Neuron (in vitro differentiated cells): ENCODE data around the gene PSMD8.
"Not testable (repeated sequence)": the region's sequence is repeated elsewhere in the genome, so short reads cannot be mapped to it uniquely, and the experiment has no call there.

Source experiments
- H2AFZ ChIP-seq: one replicate; pipeline ENCODE4 v1.6.1; 2013; ENCODE audit warnings: low read depth, mild to moderate bottlenecking, inconsistent platforms, low read length, moderate library complexity
- H3K27me3 ChIP-seq: one replicate; pipeline ENCODE4 v1.6.1; 2013; ENCODE audit warnings: low read length; ENCODE audit not compliant: insufficient read depth
- H3K36me3 ChIP-seq: one replicate; pipeline ENCODE4 v1.6.1; 2013; ENCODE audit warnings: low read length; ENCODE audit not compliant: insufficient read depth
- H3K4me1 ChIP-seq: one replicate; pipeline ENCODE4 v1.6.1; 2013; ENCODE audit warnings: low read length; ENCODE audit not compliant: insufficient read depth
- H3K4me3 ChIP-seq: 2 replicates; pipeline ENCODE4 v1.5.1; 2013; ENCODE audit warnings: mild to moderate bottlenecking, low read length, moderate library complexity
- H3K9me3 ChIP-seq: one replicate; pipeline ENCODE4 v1.6.1; 2013; ENCODE audit warnings: low read length

The PSMD8 gene

DNA sequence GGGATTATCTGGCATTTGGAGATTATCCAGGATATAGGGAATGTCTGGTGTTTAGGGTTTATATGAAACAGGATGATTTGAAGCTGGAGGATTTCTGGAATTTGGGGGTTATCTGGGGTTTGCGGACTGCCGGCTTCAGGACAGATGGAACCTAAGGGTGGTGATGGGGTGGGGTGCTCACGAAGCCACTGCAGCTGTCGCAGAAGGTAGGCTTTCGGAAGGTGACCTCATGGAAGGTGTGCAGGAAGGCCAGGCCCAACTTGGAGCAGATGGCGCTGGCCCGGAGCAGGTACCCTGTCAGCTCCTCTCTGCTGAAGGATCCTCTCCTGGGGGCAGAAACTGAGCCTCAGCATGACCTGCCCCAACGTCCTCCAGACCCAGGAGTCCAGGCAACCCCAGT is 38.1 kb downstream of the PSMD8 start:
- H3K27me3 ChIP-seq, result peaks cover 5% of the 10 kb centered on the region

DNA sequence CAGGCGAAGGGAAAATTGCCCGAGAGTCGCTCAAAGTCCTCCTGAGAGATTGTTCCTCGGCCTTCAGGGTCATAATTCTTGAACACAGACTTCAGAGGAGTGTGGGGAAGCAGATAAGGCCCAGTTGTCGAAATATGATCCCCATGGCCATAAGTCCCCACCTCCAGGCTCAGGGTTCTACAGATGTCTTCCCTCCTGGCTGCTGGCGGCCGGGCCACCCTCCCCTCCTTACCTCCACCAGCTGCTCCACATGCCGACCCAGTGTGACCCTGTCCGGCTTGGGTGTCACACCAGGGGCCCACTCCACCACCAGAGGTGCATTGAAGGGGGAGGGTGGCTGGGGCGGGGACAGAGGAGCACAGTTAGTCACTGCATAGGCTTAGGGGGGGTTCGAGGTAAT is 38.6 kb downstream of the PSMD8 start:
- H3K4me3 ChIP-seq, result no peak overlapping the region
- no peaks in the 10 kb centered on the region for H3K36me3 ChIP-seq
- no peak overlapping the region for H2AFZ ChIP-seq
- H3K27me3 ChIP-seq, result peaks cover 7% of the 10 kb centered on the region
- H3K4me1 ChIP-seq, result peaks cover 1% of the 10 kb centered on the region
- H3K9me3 ChIP-seq, result no peaks in the 10 kb centered on the region

More for the DNA sequence above, 38.1 kb downstream of the PSMD8 start:
- Histone ChIP-seq H3K36me3 (no peaks in the 10 kb centered on the region), H3K4me1 (no peaks in the 10 kb centered on the region), H3K4me3 (no peak overlapping the region), H3K9me3 (no peaks in the 10 kb centered on the region), H2AFZ (no peak overlapping the region)

DNA sequence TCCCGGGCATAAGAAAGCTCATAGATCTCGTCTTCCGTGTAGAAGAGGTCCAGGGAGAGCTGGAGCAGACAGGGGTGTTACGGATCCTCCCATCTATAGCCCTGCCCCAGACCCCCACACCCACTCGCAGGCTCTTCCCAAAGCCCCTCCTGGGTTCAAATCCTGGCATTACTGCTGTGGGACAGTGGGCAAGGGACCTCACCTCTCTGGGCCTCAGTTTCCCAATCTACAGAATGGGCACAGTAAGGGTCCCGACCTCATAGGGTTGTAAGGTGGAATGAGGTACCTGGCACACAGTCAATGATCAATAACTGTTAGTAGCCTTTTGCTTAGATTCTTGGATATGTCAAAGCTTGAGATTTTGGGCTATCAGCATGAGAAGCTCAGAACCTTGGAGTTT is 39.0 kb downstream of the PSMD8 start:
- Histone ChIP-seq H2AFZ (no peak overlapping the region), H3K36me3 (no peaks in the 10 kb centered on the region), H3K27me3 (peaks cover 11% of the 10 kb centered on the region), H3K4me1 (peaks cover 3% of the 10 kb centered on the region), H3K9me3 (no peaks in the 10 kb centered on the region), H3K4me3 (no peak overlapping the region)

DNA sequence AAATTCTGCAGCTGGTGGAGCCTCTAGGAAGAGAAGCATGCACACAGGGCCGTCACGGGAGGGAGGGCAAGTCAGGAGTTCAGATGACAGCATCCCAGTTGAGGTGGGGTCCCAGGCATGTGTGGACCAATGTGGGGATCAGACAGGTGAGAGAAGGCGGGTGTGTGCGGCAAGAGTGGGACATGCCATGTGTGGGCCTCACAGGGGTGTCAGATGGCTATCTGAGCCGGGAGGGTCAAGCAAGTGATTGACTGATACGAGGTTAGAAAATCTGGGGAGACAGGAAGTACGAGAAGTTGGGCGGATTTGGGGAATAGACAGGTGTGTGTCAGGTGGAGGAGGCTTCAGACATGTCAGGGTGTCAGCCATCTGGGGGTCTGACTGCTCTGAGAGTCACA is 42.8 kb downstream of the PSMD8 start:
- Histone ChIP-seq H2AFZ (no peak overlapping the region), H3K27me3 (peaks cover 15% of the 10 kb centered on the region), H3K4me3 (no peak overlapping the region), H3K4me1 (peaks cover 3% of the 10 kb centered on the region), H3K36me3 (no peaks in the 10 kb centered on the region), H3K9me3 (no peaks in the 10 kb centered on the region)

DNA sequence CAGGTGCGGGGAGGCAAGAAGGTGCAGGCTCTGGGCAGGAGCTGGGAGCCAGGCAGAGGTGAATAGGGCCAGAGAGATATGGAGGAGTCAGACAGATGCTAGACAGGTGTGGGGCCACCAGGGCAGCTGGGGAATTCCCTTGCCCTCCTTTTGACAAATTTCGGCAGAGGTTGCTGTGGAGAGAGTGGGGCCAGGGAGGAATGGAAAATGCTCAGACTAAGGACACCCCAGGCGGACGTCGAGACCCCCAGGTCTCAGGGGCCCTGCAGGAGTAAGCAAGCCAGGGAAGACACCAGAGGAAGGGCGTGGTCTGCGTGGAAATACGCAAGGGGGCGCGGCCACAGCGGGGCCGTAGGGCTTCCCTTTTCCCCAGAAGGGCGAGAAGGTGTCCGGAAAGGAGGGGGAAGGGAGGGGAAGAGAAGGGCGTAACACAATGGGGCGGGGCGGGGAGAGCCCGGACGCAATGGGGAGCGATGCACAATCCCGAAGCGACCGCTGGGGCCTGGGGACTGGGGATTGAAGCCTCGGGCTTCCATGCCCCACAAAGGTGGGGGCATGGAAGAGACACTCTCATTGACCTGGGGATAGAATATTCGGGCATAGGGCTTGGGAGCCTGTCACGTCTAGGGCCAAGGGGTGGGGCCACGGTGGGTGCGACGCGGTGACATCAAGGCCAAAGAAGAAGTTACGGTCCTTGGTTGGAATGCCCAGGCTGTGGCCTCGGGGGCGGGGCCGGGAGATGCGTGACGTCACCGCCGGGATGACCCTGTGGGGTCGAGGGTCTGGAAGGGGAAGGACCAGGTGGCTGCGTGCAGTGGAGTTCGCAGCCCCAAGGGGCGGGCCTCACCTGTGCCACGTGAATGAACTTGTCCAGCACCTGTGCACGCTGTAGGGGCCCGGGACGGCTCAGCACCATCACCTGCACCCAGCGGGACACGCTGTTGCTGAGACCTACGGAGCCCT is 43.5 kb downstream of the PSMD8 start:
- Histone ChIP-seq H2AFZ (peak overlapping the region; percentile 60), H3K36me3 (no peaks in the 10 kb centered on the region), H3K9me3 (no peaks in the 10 kb centered on the region), H3K4me1 (peaks cover 3% of the 10 kb centered on the region), H3K27me3 (peaks cover 15% of the 10 kb centered on the region), H3K4me3 (peak overlapping the region; percentile 34)

DNA sequence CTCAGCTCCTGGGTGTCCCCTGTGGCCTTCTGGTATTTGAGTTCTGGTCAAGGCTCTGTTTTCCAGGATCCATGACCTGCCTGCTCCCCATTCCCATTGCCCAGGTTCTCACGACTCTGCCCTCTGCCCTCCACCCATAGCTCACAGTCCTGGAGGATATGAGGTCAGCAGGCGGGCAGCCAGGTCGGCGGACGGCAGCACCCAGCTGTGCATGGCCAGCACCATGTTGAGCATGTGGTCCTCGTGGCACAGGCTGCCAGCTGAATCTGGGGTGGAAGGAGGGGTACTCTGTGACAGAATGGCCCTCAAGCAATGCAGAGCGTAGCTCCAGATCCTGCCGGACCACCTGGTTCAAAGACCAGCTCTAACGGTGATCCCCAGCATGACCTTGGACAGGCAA is 46.6 kb downstream of the PSMD8 start:
- peaks cover 23% of the 10 kb centered on the region for H3K27me3 ChIP-seq
- H2AFZ ChIP-seq, result no peak overlapping the region
- H3K4me3 ChIP-seq, result no peak overlapping the region
- H3K4me1 ChIP-seq, result peaks cover 3% of the 10 kb centered on the region
- no peaks in the 10 kb centered on the region for H3K9me3 ChIP-seq
- H3K36me3 ChIP-seq, result no peaks in the 10 kb centered on the region

DNA sequence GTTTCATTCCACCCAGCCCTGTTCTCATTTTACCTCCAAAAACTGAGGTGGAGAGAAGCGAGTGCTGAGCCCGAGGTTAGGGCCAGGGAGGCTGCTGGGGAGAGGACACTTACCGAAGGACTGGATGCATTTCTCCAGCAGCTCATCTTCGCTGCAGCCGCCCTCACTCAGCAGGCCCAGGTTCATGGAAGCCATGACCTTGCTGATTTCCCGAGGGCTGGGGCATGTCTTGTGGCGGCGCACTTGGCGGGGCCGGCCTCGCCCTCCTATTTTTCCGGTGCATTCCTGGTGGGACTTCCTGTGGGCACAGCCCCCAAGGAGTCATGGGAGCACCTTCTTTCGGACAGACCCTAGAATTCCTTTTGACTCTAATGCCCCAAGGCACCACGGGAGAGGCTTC is 47.5 kb downstream of the PSMD8 start:
- H2AFZ ChIP-seq, result no peak overlapping the region
- peaks cover 3% of the 10 kb centered on the region for H3K4me1 ChIP-seq
- no peaks in the 10 kb centered on the region for H3K36me3 ChIP-seq
- no peaks in the 10 kb centered on the region for H3K9me3 ChIP-seq
- peaks cover 24% of the 10 kb centered on the region for H3K27me3 ChIP-seq
- no peak overlapping the region for H3K4me3 ChIP-seq

DNA sequence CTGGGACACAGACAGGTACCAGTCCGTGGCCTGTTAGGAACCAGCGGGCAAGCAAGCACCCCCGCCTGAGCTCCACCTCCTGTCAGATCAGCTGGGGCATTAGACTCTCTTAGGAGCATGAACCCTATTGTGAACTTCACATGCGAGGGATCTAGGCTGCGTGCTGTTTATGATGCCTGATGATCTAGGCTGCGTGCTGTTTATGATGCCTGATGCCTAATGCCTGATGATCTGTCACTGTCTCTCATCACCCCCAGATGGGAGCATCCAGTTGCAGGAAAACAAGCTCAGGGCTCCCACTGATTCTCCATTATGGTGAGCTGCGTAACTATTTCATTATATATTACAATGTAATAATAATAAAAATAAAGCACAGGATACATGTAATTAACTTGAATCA is 48.1 kb downstream of the PSMD8 start:
- Histone ChIP-seq H3K9me3 (no peaks in the 10 kb centered on the region), H2AFZ (no peak overlapping the region), H3K4me3 (no peak overlapping the region), H3K4me1 (peaks cover 3% of the 10 kb centered on the region), H3K27me3 (peaks cover 19% of the 10 kb centered on the region), H3K36me3 (no peaks in the 10 kb centered on the region)

DNA sequence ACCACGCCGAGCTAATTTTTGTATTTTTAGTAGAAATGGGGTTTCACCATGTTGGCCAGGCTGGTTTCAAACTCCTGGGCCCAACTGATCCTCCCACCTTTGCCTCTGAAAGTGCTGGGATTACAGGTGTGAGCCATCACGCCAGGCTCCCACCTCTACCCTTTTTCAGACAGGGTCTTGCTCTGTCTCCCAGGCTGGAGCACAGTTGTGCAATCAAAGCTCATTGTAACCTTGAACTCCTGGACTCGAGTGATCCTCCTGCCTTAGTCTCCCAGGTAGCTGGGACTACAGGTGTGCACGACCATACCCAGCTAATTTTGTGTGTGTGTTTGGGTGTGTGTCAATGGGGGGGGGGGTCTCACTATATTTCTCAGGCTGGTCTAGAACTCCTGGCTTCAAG is 49.9 kb downstream of the PSMD8 start:
- Histone ChIP-seq H3K9me3 (no peaks in the 10 kb centered on the region), H3K27me3 (peaks cover 9% of the 10 kb centered on the region), H2AFZ (no peak overlapping the region), H3K36me3 (no peaks in the 10 kb centered on the region), H3K4me3 (no peak overlapping the region), H3K4me1 (no peaks in the 10 kb centered on the region)

DNA sequence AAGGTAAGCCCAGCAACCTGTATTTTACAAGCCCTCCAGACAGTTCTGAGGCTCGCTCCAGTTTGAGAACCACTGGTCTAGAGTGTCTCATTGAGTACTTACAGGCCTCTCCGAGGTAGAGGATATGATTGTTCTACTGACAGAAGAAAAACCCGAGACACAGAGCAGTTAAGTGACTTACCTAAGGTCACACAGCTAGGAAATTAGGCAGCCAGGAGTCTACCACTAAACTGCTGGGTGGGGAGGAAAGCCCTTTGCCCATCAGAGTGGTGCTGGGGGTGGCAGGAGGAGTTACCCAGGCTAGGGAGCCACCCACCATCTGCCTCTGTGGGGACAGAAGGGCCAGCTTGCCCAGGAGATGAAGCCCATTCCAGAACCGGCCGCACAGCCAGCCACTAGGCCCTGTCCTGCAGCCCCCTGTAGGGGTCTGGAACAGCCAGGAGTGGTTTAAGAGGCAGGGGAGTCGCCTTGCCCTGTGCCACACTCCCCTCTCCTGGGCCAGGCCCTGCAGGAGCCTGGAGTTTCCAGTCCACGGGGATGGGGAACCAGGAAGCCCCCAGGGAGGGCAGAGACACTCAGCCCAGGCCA is 50.9 kb downstream of the PSMD8 start:
- Histone ChIP-seq H3K4me3 (no peak overlapping the region), H3K9me3 (no peaks in the 10 kb centered on the region), H3K4me1 (no peaks in the 10 kb centered on the region), H2AFZ (no peak overlapping the region), H3K36me3 (no peaks in the 10 kb centered on the region), H3K27me3 (peaks cover 12% of the 10 kb centered on the region)

DNA sequence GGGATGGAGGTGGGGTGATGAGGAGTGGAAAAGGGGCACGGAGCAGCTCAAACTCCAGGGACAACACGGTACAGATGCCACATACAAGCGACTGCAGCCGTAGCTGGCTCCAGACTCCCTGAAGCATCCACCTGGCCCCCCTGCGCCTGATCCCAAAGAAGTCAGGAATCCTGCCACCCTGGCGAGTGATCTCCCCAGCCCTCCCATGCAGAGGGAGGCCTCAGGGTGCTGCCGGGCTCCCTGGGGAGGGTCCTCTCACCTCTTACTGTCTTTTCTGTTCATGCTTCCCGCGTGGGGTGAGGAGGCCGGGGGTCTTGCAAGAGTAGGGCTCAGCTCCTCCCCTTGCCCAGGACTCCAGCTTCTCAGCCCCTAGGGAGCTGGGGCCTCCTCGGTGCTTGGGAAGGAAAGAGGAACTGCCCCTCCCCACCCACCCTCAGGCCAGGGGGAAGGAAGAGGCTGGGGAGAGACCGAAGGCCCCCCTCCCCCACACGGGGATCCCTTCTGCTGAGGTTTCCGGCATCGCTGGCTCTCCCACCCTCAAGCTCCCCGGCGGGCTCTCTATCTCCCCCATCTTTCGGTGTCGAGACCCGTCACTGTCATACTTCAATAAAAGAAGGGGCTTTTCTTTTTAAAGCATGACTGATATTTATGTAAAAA is 51.6 kb downstream of the PSMD8 start, which contains the start of gene RASGRP4:
Gene RASGRP4, minus strand, starts transcription at position 410 of the 657 bp plus-strand sequence. Its CDS starts 128 bp downstream, at position 282.
- no peaks in the 10 kb centered on the region for H3K9me3 ChIP-seq
- H3K4me1 ChIP-seq, result no peaks in the 10 kb centered on the region
- H3K4me3 ChIP-seq, result no peak within 1 kb of the TSS
- peaks cover 12% of the 10 kb centered on the region for H3K27me3 ChIP-seq
- H2AFZ ChIP-seq, result no peak within 1 kb of the TSS
- H3K36me3 ChIP-seq, result no peaks in the 10 kb centered on the region

DNA sequence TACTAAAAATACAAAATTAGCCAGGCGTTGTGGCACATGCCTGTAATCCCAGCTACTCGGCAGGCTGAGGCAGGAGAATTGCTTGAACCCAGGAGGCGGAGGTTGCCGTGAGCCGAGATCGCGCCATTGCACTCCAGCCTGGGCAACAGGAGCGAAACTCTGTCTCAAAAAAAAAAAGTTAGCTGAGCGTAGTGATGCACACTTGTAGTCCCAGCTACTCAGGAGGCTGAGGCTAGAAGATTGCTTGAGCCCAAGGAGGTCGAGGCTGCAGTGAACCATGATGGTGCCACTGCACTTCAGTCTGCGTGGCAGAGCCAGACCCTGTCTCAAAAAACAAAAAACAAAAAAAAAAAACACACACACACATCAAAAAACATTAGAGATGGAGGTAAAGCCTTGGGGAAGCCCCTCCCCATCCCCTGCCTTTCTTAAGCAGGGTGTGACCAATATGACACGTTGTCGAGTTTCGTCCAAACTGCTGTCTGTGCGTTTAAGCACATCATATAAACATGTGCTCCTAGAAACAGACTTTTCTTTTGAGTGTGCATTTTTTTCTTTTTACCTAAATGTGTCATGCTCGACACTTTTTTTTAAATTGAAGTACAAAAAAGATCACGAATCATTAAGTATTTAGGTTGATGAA is 52.8 kb downstream of the PSMD8 start:
- not testable (repeated sequence) for H3K36me3 ChIP-seq, H3K4me3 ChIP-seq, H2AFZ ChIP-seq, H3K9me3 ChIP-seq, H3K4me1 ChIP-seq
- peaks cover 12% of the 10 kb centered on the region for H3K27me3 ChIP-seq
